ENCODE results near the gene TAOK1. TPM values are rescaled to one million over a fixed set of nuclear protein-coding genes. Genes with fewer than 3 reads are reported as not detected.
"Not testable (repeated sequence)": the region's sequence is repeated elsewhere in the genome, so short reads cannot be mapped to it uniquely, and the experiment has no call there.

Gene TAOK1
- total and polyA plus RNA-seq, 8 donors = 5.4 to 31.8 (median 16.8) TPM

- ATAC-seq = no peak
- 54 to 70% methylated on average over 3 of the region's 3 CpGs for WGBS, 2 donors
Observed at GRCh38 chr17:29345066-29345465, 45.1 kb upstream of the TAOK1 start.

GRCh38 chr17:29345470-29345869 lies 44.7 kb upstream of the TAOK1 start:
- H3K4me3 ChIP-seq; DNase-seq; FAIRE-seq; H3K9me3 ChIP-seq; H3K36me3 ChIP-seq; H3K27ac ChIP-seq; H3K27me3 ChIP-seq; H3K4me1 ChIP-seq; ATAC-seq; intact Hi-C loops (cut with DNase I): not testable (repeated sequence)
- 91 to 94% methylated on average over 11 of the region's 11 CpGs for WGBS, 2 donors

More at GRCh38 chr17:29345066-29345465, 45.1 kb upstream of the TAOK1 start:
- DNase-seq = no peak
- Histone ChIP-seq H3K36me3 (no peaks in the 10 kb centered on the region), H3K9me3 (no peaks in the 10 kb centered on the region), H3K27ac (no peak overlapping the region), H3K4me3 (no peak overlapping the region), H3K27me3 (no peaks in the 10 kb centered on the region), H3K4me1 (no peaks in the 10 kb centered on the region)
- TF ChIP-seq CTCF (IDR thresholded peaks at IDR 0.05) = no peak
- no peak for FAIRE-seq
- intact Hi-C loops (cut with DNase I) = no loop called here

GRCh38 chr17:29346462-29346861 lies 43.7 kb upstream of the TAOK1 start:
- Histone ChIP-seq H3K27ac (no peak overlapping the region), H3K27me3 (no peaks in the 10 kb centered on the region), H3K4me1 (no peaks in the 10 kb centered on the region), H3K9me3 (no peaks in the 10 kb centered on the region), H3K4me3 (no peak overlapping the region), H3K36me3 (no peaks in the 10 kb centered on the region)
- intact Hi-C loops (cut with DNase I) = no loop called here
- ATAC-seq = no peak
- no peak for FAIRE-seq
- no peak for TF ChIP-seq CTCF (IDR thresholded peaks at IDR 0.05)
- 82 to 95% methylated on average over 6 of the region's 6 CpGs for WGBS, 2 donors
- no peak for DNase-seq

GRCh38 chr17:29347831-29348629 lies 42.1 kb upstream of the TAOK1 start:
- no peaks in the 10 kb centered on the region for H3K4me1 ChIP-seq
- intact Hi-C loops (cut with DNase I) = no loop called here
- H3K4me3 ChIP-seq = no peak overlapping the region
- no peaks in the 10 kb centered on the region for H3K27me3 ChIP-seq
- DNase-seq = no peak
- 84 to 92% methylated on average over 3 of the region's 3 CpGs for WGBS, 2 donors
- ATAC-seq = peak in 1 of 4 donors; percentile 59
- H3K27ac ChIP-seq = no peak overlapping the region
- no peaks in the 10 kb centered on the region for H3K9me3 ChIP-seq
- no peak for FAIRE-seq
- TF ChIP-seq CTCF (IDR thresholded peaks at IDR 0.05) = no peak
- H3K36me3 ChIP-seq = no peaks in the 10 kb centered on the region

- H3K36me3 ChIP-seq = no peaks in the 10 kb centered on the region
- no peak overlapping the region for H3K4me3 ChIP-seq
- FAIRE-seq (no peak), ATAC-seq (no peak), DNase-seq (no peak)
- TF ChIP-seq CTCF (IDR thresholded peaks at IDR 0.05) = no peak
- H3K27me3 ChIP-seq = no peaks in the 10 kb centered on the region
- intact Hi-C loops (cut with DNase I) = no loop called here
- no peak overlapping the region for H3K27ac ChIP-seq
- 72 to 81% methylated on average over 2 of the region's 2 CpGs for WGBS, 2 donors
- H3K4me1 ChIP-seq = no peaks in the 10 kb centered on the region
- no peaks in the 10 kb centered on the region for H3K9me3 ChIP-seq
Observed at GRCh38 chr17:29349409-29349808, 40.8 kb upstream of the TAOK1 start.

Data from pancreas (tissue), 10 donors.